T-helper 1 cell (primary cell): Measurements from ENCODE around the gene CXCL10.
"Not testable (repeated sequence)": the region's sequence is repeated elsewhere in the genome, so short reads cannot be mapped to it uniquely, and the experiment has no call there.

ENCODE experiments used
- DNase-seq, 5 donors: peaks; one replicate each; pipeline ENCODE4 v3.0.0-alpha.2; 2012 to 2020
- total RNA-seq, 4 donors: gene quantifications; one replicate each; lab custom pipeline; 2026; lab: John Stamatoyannopoulos, UW

Gene CXCL10
- total RNA-seq: 0 to 0.36 (median 0.25) reads per million in 4 donors

- DNase-seq: no peak
Measured at GRCh38 chr4:76023389-76023788, at the start of gene CXCL10. CXCL10 (minus strand) TSS chr4:76023497; CDS start chr4:76023431, 66 bp downstream.

GRCh38 chr4:76072760-76073159 is 49.5 kb upstream of the CXCL10 start:
- DNase-seq: no peak

GRCh38 chr4:76067652-76068286 is 44.5 kb upstream of the CXCL10 start:
- DNase-seq: peak; percentile 15 to 75 (median 56)

GRCh38 chr4:76066546-76066945 is 43.2 kb upstream of the CXCL10 start:
- DNase-seq: no peak

- DNase-seq: no peak
Measured at GRCh38 chr4:76061982-76062381, 38.7 kb upstream of the CXCL10 start.

- no peak for DNase-seq
Measured at GRCh38 chr4:76061421-76061820, 38.1 kb upstream of the CXCL10 start.

- DNase-seq: no peak
Measured at GRCh38 chr4:76060506-76060905, 37.2 kb upstream of the CXCL10 start.

GRCh38 chr4:76059750-76060149 is 36.5 kb upstream of the CXCL10 start:
- DNase-seq: peak in 1 of 5 donors; percentile 62

- DNase-seq: peak in 1 of 5 donors; percentile 58
Measured at GRCh38 chr4:76058888-76059426, 35.7 kb upstream of the CXCL10 start.

GRCh38 chr4:76058302-76058701 is 35.0 kb upstream of the CXCL10 start:
- peak in 1 of 5 donors; percentile 80 for DNase-seq

GRCh38 chr4:76055421-76055820 is 32.1 kb upstream of the CXCL10 start:
- no peak for DNase-seq

GRCh38 chr4:76055016-76055415 is 31.7 kb upstream of the CXCL10 start:
- DNase-seq: peak in 1 of 5 donors; percentile 68

- DNase-seq: no peak
Measured at GRCh38 chr4:76053730-76054129, 30.4 kb upstream of the CXCL10 start.

- not testable (repeated sequence) for DNase-seq
Measured at GRCh38 chr4:76050560-76051050, 27.3 kb upstream of the CXCL10 start.

- DNase-seq: not testable (repeated sequence)
Measured at GRCh38 chr4:76049860-76050416, 26.6 kb upstream of the CXCL10 start.

GRCh38 chr4:76044686-76045085 is 21.4 kb upstream of the CXCL10 start:
- not testable (repeated sequence) for DNase-seq

GRCh38 chr4:76043306-76043705 is 20.0 kb upstream of the CXCL10 start:
- not testable (repeated sequence) for DNase-seq

GRCh38 chr4:76042241-76042998 is 19.1 kb upstream of the CXCL10 start:
- DNase-seq: peak in 1 of 5 donors; percentile 45

- DNase-seq: no peak
Measured at GRCh38 chr4:76036855-76037254, 13.6 kb upstream of the CXCL10 start.

- DNase-seq: no peak
Measured at GRCh38 chr4:76035799-76036380, 12.6 kb upstream of the CXCL10 start, which contains the start of gene CXCL11. CXCL11 (minus strand) TSS chr4:76036070; CDS start chr4:76035987, 83 bp downstream.

GRCh38 chr4:76035141-76035540 is 11.8 kb upstream of the CXCL10 start:
- DNase-seq: no peak

- DNase-seq: no peak
Measured at GRCh38 chr4:76029300-76029699, 6.0 kb upstream of the CXCL10 start.

GRCh38 chr4:76028350-76028765 is 5.1 kb upstream of the CXCL10 start:
- peak in 1 of 5 donors; percentile 31 for DNase-seq
